Adipose tissue (tissue), 3 donors: Measurements from ENCODE around the gene PTPRN2. TPM values are rescaled to one million over a fixed set of nuclear protein-coding genes. Genes with fewer than 3 reads are reported as not detected.

Source experiments
- H3K27ac ChIP-seq: one replicate; pipeline ENCODE4 v1.5.1; 2013; ENCODE audit warnings: low read depth, low read length
- WGBS, 3 donors: extraction: QIAGEN DNeasy Blood & Tissue Kit; methylation state at CpG; one replicate each; pipeline ENCODE4 v1.1.7; 2013; 5-methylcytosine and 5-hydroxymethylcytosine counted together
- polyA plus RNA-seq, 3 donors: library from polyadenylated mRNA; stranded (reverse); fragments of 200-250 nt; gene quantifications; one replicate each; pipeline ENCODE4 v1.2.3, GENCODE V29; 2013
- donor health status: healthy with polysubstance abuse.
- donor health status: Bipolar disorder and iron deficiency.
- donor health status: healthy.

PTPRN2 gene
- polyA plus RNA-seq, 3 donors, result 3.7 to 8.0 (median 7.3) TPM

DNA sequence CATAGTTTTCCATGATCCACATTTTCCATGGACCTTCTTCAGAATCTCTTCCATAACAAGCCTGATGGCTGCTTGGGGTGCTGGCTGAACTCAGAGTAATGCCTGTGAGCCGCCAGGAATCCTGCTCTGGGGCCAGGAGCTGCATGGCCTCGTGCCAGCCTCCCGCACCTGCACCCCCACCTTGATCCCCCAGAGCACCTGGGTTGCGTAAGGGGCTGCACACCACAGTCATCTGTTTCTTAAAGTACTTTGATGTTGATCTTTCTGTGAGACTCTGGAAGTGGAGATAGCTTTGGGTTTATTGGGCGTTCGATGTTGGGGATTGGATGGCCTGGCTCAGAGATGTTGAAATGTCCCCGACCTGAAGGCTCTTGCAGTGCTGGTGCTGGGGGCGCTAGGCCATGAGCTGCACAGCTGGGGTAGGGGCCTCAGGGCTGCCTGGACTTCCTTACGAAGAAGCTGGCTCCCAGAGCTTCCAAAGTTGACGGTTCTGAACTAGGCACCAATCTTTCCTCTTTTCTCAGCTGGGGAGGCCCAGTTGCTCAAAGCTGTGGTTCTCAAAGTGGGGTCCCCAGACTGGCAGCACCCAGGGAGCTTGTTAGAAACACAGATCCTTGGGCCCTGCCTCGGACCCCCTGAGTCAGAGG, 716.9 kb downstream of the PTPRN2 start:
- no peak overlapping the region for H3K27ac ChIP-seq
- WGBS, 3 donors, result 82% methylated on average over 11 of the region's 11 CpGs

DNA sequence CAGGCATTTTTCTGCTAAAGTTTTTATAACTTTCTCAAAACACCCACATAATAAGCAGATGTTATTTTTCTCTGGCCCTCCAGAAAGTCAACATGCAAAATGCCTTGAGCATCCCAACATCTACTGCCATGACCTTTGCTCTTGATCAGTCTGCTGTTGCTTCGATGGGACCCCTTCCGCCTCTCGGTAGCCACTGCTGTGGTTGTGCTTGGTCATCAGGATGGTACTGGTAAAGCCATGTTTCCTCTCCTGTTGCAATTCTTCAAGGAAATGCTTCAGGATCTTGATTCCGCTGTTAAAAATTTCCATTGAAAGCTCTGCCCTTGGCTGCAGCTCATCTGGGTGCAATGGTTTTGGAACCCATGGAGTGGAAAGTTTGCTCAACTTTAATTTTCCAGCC, 717.8 kb downstream of the PTPRN2 start:
- no peak overlapping the region for H3K27ac ChIP-seq
- WGBS, 3 donors, result 92 to 98% (median 92%) methylated on average over 4 of the region's 4 CpGs

DNA sequence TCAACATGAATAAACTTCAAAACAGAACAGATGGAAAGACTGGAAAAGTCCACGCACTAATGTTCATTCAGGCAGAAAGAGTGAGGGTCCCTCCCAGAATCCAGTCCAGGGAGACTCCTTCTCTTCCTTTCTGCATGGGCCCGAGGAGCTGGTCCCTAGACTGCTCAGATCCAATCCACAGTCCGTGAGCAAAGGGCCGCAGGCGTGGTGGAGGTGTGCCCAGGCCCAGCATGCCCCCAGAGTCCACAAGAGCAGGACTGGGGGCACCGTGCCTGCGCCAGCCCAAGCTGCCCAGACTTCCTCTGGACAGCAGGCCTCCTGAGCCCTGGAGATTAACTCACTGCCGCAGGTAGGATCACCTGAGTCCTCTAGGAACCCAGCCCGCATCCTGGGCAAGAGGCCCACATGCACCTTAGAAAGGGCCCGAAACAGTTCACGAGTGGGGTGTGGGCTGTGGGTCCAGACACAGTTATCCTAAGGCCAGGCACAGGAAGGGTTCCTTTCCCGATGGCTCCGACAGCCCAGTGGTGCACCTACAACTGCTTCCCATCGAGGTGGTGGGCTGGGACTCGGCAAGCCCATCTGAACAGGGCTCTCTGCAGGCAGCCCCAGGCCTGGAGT, 719.8 kb downstream of the PTPRN2 start:
- no peak overlapping the region for H3K27ac ChIP-seq
- WGBS, 3 donors, result 93 to 98% (median 94%) methylated on average over 15 of the region's 15 CpGs

DNA sequence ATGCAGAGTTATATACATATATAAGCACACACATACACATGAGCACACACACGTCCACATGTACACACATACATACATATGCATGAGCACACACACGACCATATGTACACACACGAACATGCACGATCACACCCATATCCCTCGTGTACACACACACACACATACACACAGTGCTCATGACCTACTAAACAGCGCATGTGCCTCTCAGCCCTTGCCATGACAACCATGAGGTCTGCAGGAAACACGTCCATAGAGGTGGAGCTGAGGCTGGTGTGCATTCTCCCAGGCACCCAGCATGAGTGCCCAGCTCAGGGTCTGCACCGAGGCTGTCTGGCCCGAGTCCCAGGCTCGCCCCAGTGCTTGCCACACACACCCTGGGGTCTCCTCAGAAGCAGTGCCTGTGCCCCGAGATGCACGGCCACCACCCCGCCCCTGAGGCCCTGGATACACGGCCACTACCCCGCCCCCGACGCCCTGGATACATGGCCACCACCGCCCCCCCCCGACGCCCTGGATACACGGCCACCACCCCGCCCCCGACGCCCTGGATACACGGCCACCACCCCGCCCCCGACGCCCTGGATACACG, 721.2 kb downstream of the PTPRN2 start:
- no peak overlapping the region for H3K27ac ChIP-seq
- 88 to 92% (median 91%) methylated on average over 14 to 29 of the region's 29 CpGs for WGBS, 3 donors

DNA sequence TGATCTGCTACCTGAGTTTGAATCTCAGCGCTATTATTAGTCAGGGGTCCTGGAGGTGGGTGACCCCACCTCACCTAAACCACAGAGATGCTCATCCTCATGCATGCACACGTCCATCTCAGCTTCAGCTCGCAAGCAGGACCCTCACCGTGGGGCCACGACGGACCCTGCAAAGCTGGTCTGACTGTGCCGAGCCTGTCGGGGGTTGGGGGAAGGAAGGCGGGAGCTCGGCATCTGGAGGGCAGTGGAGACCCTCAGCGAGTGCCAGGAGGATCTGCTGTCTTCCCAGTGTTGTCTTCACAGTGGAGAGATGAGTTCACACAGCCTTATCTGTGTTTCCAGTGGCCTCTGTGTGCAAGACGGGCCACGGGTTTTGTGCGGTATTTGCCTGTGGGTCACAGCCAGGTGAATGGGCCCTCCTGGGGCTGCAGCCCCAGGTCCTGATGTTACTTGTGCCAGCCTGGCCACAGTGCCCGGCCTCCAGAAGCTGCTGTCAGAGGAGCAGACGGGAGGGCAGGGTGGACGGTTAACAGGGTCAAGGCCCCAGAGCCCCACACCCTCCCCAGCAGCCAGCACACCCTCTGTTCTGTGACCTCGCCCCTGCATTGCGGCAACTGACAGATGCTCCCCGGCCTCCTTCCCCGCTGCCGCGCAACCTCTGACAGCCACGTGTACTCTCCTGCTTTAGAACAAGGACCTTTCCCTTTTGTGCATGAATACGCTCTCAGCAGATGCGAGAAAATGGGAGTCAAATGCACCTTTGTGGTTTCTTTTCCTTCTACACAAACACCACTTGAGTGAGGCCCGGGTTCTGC, 722.1 kb downstream of the PTPRN2 start:
- H3K27ac ChIP-seq, result no peak overlapping the region
- WGBS, 3 donors, result 76 to 86% (median 85%) methylated on average over 27 of the region's 27 CpGs

DNA sequence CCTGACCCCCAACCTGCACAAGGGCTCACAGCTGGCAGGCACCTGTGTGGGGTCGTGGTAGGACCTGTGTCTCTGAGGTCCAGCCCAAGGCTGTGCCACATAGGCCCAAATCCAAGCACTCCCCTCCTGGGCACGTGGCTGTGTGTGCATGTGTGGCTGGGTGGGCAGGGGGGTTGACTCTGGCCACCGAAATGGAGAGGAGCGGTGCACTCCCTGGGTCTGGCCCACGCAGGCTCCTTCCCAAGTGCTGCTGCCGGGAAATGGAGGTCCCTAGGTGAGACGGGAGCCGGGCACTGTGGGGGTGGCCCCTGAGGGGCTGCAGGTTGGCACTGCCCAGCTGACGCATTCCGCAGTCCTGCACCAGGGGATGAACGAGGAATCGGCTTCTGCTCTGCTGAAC, 722.7 kb downstream of the PTPRN2 start:
- 81 to 89% (median 87%) methylated on average over 12 of the region's 12 CpGs for WGBS, 3 donors
- no peak overlapping the region for H3K27ac ChIP-seq

DNA sequence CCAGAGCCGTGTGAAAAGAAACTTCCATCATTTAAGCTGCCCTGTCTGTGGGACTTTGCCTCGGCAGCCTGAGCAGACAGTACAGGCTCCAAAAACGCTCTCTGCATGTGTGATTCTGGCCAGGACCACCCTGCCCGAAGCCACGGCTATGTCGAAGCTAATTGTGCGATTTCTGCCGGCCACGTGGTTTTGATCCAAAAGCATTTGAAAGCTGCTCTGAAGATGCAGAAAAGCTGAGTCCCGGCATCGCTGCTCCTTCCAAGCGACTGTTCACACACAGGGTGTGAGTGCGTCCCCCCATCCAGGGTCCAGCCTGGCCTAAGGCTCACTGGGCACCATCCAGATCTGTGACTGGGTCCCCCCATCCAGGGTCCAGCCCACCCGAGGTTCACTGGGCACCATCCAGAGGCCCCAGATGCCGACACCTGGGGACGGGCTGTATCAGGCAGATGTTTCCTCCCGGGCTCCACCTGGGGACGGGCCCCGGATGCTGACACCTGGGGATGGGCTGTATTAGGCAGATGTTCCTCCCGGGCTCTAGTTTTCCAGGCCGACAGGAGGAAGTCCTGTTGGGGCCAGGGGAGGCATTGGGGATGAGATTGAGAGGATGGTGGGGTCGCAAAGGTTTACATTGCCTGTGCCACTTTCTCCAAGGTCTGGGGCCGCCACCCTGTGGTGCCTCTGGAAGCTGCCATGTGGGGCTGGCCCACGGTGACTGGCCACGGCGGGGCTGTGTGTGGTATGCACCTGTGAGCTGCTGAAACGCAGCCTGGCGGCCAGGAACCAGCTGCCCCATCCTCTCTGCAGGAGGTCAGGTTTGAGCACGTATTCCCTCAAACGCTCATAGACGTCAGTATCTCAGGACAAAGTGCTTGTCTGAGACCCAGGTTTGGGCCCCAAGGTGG, 723.5 kb downstream of the PTPRN2 start:
- WGBS, 3 donors, result 85 to 86% (median 85%) methylated on average over 29 to 31 of the region's 31 CpGs

DNA sequence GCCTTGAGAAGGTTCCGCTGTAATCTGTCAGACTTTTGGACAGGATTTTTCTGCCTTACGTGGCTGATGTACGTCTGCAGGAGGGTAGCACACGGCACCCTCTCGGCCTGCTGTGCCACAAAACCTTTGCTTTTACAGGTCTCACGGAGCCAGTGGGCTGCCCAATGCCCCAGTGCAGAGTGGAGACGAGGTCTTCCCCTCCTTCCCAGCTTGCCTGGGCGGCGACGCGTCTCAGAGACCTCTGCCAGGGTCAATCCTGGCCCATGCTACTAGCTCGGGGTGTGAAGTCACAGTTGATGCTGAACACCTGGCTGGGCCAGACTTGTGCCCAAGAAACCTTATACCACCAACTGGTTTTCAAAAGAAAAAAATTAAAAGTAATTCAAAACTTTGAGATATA, 724.4 kb downstream of the PTPRN2 start:
- WGBS, 3 donors, result 85 to 87% (median 85%) methylated on average over 12 of the region's 12 CpGs
- H3K27ac ChIP-seq, result no peak overlapping the region

More for the DNA sequence above, 723.5 kb downstream of the PTPRN2 start:
- H3K27ac ChIP-seq, result no peak overlapping the region

DNA sequence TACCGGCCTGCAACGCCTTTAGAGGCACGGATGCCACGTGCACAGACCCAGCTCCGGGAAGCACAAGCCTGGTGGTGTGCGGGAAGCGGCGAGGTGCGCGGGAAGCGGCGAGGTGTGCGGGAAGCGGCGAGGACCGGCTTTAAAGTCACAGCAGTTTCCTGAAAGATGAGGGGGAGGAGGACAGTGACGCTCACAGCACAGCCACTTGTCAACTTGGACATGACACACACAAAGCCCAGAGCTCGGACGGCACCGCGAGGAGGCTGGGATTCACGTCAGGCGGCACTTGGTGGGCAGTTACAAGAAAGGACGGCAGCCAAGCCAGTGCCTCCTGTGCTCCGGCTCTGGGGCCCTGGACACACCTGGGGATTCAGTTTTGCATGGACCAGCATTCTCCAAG, 724.9 kb downstream of the PTPRN2 start:
- H3K27ac ChIP-seq, result no peak overlapping the region
- 84 to 85% (median 85%) methylated on average over 25 of the region's 25 CpGs for whole genome bisulfite sequencing, 3 donors

DNA sequence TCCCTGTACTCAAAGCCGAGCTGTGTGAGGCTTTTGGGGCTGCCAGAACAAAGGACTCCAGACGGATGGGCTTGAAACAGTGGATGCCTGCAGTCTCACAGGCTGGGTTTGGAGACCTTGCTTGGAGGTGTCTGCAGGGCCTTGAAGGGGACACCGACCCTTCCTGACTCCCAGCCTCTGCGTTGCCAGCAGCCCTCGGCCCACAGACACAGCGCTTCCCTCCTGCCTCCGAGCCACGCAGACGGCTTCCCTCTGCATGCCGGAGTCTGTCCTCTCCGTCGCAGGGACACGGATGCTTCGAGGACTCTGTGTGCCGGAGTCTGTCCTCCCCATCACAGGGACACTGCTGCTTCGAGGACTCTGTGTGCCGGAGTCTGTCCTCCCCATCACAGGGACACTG, 726.1 kb downstream of the PTPRN2 start:
- no peak overlapping the region for H3K27ac ChIP-seq
- 89 to 92% (median 91%) methylated on average over 15 to 17 of the region's 17 CpGs for WGBS, 3 donors

DNA sequence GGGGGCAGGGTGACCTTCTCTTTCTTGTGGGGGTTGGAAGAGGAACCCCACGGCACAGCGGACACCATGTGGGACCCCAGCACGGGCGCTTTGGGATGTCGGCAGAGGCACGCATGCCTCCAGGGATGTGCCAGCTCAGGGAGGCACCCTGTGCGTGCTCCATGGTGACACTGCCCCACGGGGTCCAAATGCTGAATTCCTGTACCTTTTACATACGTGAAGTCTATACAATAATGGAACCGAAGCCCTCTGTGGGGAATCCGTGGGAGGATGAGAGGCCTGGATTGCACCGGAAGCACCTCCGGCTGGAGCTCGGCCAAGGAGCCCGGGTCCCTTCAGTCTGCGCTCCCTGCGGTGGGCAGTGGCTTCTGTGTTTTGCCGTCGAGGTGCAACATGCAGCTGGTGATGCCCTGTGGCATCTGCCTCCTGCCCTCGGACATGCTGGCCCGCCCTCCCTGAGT, 726.6 kb downstream of the PTPRN2 start:
- H3K27ac ChIP-seq, result no peak overlapping the region
- WGBS, 3 donors, result 87 to 89% (median 87%) methylated on average over 21 of the region's 21 CpGs

DNA sequence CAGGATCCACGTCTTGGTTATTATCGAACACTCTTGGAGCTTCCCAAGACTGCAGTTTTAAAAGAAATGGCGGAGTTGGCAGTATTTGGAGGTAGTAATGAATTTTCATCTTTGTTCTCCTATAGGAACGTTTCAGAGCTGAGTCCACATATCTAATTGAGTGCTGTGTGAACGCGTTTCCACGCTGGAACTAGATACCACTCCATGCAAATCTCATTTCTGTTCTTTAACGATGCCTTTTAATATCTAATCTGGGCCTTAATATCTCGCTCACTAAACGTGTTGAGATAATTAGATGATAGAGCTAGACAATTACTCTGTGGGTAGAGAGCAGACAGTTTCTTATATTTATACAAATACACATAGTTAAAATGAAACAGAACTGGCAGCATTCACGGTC, 727.2 kb downstream of the PTPRN2 start:
- H3K27ac ChIP-seq, result no peak overlapping the region
- WGBS, 3 donors, result 86% methylated on average over 11 of the region's 11 CpGs

DNA sequence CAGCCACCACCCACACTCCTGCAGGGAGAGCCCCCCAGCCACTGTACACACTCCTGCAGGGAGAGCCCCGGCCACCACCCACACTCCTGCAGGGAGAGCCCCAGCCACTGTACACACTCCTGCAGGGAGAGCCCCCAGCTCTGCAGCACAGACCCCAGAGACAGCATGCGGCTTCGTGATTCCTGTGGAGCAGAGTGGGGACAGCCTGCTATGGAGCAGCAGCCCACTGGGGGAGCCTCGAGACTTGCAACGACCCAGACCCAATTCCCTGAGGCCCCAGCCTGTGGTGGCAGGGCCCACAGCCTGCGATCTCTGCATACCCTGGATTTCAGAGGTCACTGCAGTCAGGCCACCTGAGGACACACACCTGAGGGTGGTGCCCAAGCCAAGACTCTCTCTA, 727.7 kb downstream of the PTPRN2 start:
- no peak overlapping the region for H3K27ac ChIP-seq
- WGBS, 3 donors, result 71 to 76% (median 72%) methylated on average over 5 to 6 of the region's 6 CpGs

DNA sequence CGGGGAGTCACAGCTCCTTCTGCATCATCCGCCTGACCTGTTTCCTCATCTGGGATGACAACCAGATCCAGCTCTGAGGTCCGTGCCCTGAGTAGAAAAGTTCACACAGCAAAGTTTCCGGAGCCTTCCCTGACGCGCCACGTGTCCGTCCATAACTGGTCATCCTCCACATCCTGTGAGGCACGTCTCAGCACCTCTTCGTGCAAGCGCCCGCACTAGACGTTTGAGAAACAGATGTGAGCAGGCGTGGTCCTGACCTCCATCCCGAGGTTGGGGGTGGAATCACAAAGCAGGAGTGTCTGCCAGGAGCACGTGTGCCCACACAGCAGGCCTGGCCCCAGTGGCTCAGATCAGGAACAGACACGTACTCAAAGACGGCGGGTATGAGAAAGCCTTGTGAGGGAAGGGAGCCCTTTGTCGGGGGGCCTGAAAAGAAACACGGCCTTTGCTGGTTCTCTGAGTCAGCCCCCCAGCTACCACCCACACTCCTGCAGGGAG, 730.0 kb downstream of the PTPRN2 start:
- H3K27ac ChIP-seq, result no peak overlapping the region
- 68 to 88% (median 86%) methylated on average over 21 of the region's 21 CpGs for WGBS, 3 donors

DNA sequence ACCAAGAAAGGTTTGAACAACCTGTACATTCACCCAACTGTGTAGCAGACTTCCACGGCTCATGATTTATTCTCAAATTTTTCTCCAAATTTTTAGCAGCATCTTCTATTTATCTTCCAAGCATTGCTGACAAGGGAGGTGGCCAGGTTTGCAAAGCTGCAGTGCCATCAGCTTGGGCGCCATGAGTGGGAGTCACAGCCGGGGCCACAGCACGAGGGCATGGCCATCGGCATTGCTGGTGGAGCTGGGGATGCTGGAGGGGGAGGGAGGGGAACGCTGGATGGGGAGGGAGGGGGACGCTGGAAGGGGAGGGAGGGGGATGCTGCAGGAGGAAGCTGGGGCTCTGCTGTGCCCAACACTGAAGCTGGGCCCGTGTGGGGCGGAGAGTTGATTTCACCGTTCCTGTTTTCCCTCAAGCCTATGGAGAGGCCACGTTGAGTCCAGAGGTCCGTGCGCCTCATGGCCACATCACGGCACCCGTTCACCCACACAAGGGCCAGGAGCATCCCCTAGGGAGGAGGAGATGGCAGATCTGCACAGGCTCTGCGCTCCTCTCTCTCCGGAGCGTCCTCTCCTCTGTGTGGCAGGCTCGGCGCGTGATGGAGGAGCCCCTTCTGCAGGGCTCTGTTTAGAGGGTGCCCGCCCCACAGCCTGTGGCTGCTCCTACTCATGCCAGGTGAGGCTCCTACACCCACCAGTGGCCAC, 730.6 kb downstream of the PTPRN2 start:
- 88 to 90% (median 89%) methylated on average over 19 to 22 of the region's 22 CpGs for WGBS, 3 donors
- no peak overlapping the region for H3K27ac ChIP-seq

DNA sequence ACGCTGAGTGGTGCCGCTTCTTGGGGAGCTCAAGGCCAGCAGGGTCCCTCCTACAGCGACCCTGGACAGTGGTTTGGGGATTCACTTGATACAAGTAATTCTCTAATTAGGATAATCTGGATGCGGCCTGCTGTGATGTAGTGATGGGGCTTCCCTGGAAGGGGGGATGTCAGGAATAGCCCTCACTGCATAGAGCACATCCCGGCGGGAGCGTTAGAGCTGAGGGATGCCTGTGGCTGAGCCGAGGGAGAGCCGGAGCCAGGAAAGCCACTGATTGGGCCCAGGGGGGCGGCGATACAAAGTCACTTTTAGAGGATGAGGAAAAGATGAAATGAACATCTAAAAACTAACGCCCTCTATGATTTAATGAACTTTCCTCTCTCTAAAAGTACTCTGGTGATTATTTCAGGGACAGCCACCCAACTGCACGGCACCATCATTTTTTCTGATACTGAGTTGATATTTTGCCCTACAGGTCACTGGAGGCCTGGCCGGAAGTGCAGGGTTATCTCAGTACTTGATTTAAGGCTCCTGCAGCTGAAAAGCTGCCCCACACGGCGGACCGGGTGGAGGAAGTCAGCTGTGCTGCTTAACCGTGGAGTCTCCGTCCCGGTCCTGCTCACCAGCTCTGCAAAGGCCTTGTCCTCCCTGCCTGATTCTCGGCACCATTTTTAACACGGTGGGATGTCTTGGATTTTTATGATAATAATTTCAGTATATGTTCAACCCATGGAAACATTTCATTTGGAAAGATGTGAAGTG, 732.0 kb downstream of the PTPRN2 start:
- WGBS, 3 donors, result 71 to 79% (median 75%) methylated on average over 22 of the region's 22 CpGs
- H3K27ac ChIP-seq, result no peak overlapping the region

DNA sequence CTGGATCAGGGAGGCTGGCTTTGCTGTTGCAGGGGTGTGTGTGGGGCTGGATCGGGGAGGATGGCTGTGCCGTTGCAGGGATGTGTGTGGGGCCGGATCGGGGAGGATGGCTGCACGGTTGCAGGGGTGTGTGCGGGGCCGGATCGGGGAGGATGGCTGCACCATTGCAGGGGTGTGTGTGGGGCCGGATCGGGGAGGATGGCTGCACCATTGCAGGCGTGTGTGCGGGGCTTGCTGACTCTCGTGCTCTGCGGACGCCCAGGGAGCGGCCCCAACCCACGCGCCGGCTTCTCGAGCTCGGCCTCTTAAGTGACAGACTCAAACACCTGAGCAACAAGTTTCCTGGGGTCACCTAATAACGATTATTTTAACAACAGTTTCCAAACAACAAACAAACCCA, 732.6 kb downstream of the PTPRN2 start:
- WGBS, 3 donors, result 88 to 90% (median 89%) methylated on average over 22 of the region's 22 CpGs
- no peak overlapping the region for H3K27ac ChIP-seq
